GM12878 (cell line): ENCODE data around the gene SYNDIG1. TPM values are rescaled to one million over a fixed set of nuclear protein-coding genes. Genes with fewer than 3 reads are reported as not detected.

ENCODE experiments used
- ATAC-seq: fragments of 200-7000 bp; cut with Tn5 transposase; 3 replicates; pipeline ENCODE4 v1.9.1; 2020; ENCODE audit warnings: mild to moderate bottlenecking, moderate library complexity
- BruUV-seq: library from RNA; stranded (reverse); fragments of 400-500 nt; replicated peaks from 2 replicates; lab custom pipeline; 2021; lab: Mats Ljungman, UMichigan
- CTCF ChIA-PET: fragments of 300-600 bp; sonication (Branson Sonifier 250); formaldehyde crosslinking; extraction: SDS; loops from one replicate; lab custom pipeline; 2021; ENCODE audit warnings: inconsistent platforms; lab: Yijun Ruan, JAX
- POLR2A ChIA-PET: fragments of 350-600 bp; formaldehyde crosslinking; extraction: SDS; loops from one replicate; lab custom pipeline; 2021; ENCODE audit warnings: inconsistent platforms; lab: Charles Lee
- RAD21 ChIA-PET: fragments of 300-600 bp; sonication (Branson Sonifier 250); formaldehyde crosslinking; loops from one replicate; lab custom pipeline; 2023; ENCODE audit warnings: antibody characterized with exemption; ENCODE audit not compliant: unreplicated experiment; lab: Charles Lee
- SMC1A ChIA-PET: fragments of 300-600 bp; sonication (Branson Sonifier 250); formaldehyde crosslinking; loops from one replicate; lab custom pipeline; 2023; ENCODE audit not compliant: unreplicated experiment, uncharacterized antibody; lab: Charles Lee
- DNase-seq: peaks from one replicate; pipeline ENCODE4 v3.0.0-alpha.2; 2011; ENCODE audit warnings: low read depth, low spot score
- FAIRE-seq: peaks from 3 replicates; lab custom pipeline; 2011; peaks lifted over from hg19 to GRCh38; lab: Jason Lieb, UNC
- H2AFZ ChIP-seq: 2 replicates; pipeline ENCODE4 v1.6.0; 2011; ENCODE audit warnings: low read depth, low read length, control low read depth; ENCODE audit not compliant: control insufficient read depth
- H3K27ac ChIP-seq: 2 replicates; pipeline ENCODE4 v1.5.1; 2011; ENCODE audit warnings: control low read depth; ENCODE audit not compliant: control insufficient read depth, insufficient read depth
- H3K27me3 ChIP-seq, 2 experiments: replicated peaks in 1 of 2; 2 replicates each; pipeline versions ENCODE4 v1.6.0 to v1.6.1; 2011; ENCODE audit warnings: low read length in 1 of 2; ENCODE audit not compliant: control insufficient read depth in 2 of 2, insufficient read depth in 2 of 2
- H3K36me3 ChIP-seq, 2 experiments: 2 replicates each; pipeline ENCODE4 v1.5.1; 2011; ENCODE audit warnings: low read length in 1 of 2; ENCODE audit not compliant: control insufficient read depth in 2 of 2, insufficient read depth in 2 of 2
- H3K4me1 ChIP-seq: 2 replicates; pipeline ENCODE4 v1.6.1; 2011; ENCODE audit warnings: mild to moderate bottlenecking, low read length, moderate library complexity, mixed read lengths; ENCODE audit not compliant: control insufficient read depth, insufficient read depth
- H3K4me2 ChIP-seq: 2 replicates; pipeline ENCODE4 v1.6.0; 2011; ENCODE audit warnings: control low read depth; ENCODE audit not compliant: control insufficient read depth, insufficient read depth
- H3K4me3 ChIP-seq: fragments of 200-600 bp; sonication (generic); 2 replicates; pipeline ENCODE4 v1.5.1; 2016
- H3K79me2 ChIP-seq: 2 replicates; pipeline ENCODE4 v1.6.0; 2011; ENCODE audit warnings: low read length; ENCODE audit not compliant: control insufficient read depth, insufficient read depth
- H3K9ac ChIP-seq: 2 replicates; pipeline ENCODE4 v1.8.0; 2011; ENCODE audit warnings: low read length, control low read depth, mixed read lengths; ENCODE audit not compliant: control insufficient read depth, insufficient read depth
- H3K9me3 ChIP-seq: replicated peaks from 3 replicates; pipeline ENCODE4 v1.5.1; 2011; ENCODE audit warnings: mild to moderate bottlenecking, low read length; ENCODE audit not compliant: control insufficient read depth, insufficient read depth
- H4K20me1 ChIP-seq: 2 replicates; pipeline ENCODE4 v1.6.0; 2011; ENCODE audit not compliant: control insufficient read depth, insufficient read depth
- BHLHE40 ChIP-seq, 2 experiments: fragments of 450-650 bp in 1 of 2; IDR thresholded peaks; 2 replicates each; pipeline ENCODE4 v1.6.1; 2011 to 2017; ENCODE audit warnings: low read depth in 2 of 2, borderline replicate concordance in 1 of 2, improper control_type of control experiment in 1 of 2, low read length in 1 of 2, mild to moderate bottlenecking in 1 of 2
- CHD2 ChIP-seq: IDR thresholded peaks from 2 replicates; pipeline ENCODE4 v1.6.1; 2011; ENCODE audit warnings: low read depth, low read length, improper control_type of control experiment, borderline replicate concordance
- EZH2 ChIP-seq: IDR thresholded peaks from 2 replicates; pipeline ENCODE4 v1.6.1; 2012; ENCODE audit warnings: low read depth, mild to moderate bottlenecking, control low read depth, inconsistent platforms, low read length, borderline replicate concordance; ENCODE audit not compliant: control insufficient read depth
- WGBS: methylation state at CpG from one replicate; pipeline ENCODE4 v1.1.6; 2016; ENCODE audit warnings: low lambda C conversion rate; ENCODE audit not compliant: insufficient replicate concordance, insufficient coverage; ENCODE audit errors: missing lambda C conversion rate; 5-methylcytosine and 5-hydroxymethylcytosine counted together
- in situ Hi-C: fragments of 300-500 bp; cut with MboI; formaldehyde crosslinking; loops from 9 replicates; pipeline ENCODE4 v1.14.3; 2018; ENCODE audit warnings: mixed read lengths
- intact Hi-C: fragments of 100-400 bp; cut with micrococcal nuclease; formaldehyde crosslinking; loops from one replicate; pipeline ENCODE4 v1.14.2; 2022; ENCODE audit not compliant: unreplicated experiment
- polyA plus RNA-seq, 11 experiments: library from polyadenylated mRNA; depleted of rRNA in 4 of 11; unstranded in 6 of 11; stranded (reverse) in 5 of 11; fragments of >200 nt; fragmentation: Nextera tagmentation in 4 of 11; fragmentation: Illumina TruSeq in 1 of 11; extraction: Ambion mirVana in 4 of 11; extraction: Trizol in 1 of 11; gene quantifications; 1 replicate in 1 of 11; 2 replicates in 10 of 11; pipeline versions ENCODE4 v1.2.1 to v1.2.3, GENCODE V29; 2011 to 2016; ENCODE audit warnings: inconsistent platforms in 2 of 11, missing spikeins in 2 of 11, low read depth in 1 of 11
- total RNA-seq, 4 experiments: library from RNA; depleted of rRNA in 3 of 4; stranded (reverse); fragments of >200 nt in 3 of 4; fragmentation: Illumina TruSeq in 1 of 4; extraction: Trizol in 1 of 4; gene quantifications; 2 replicates each; pipeline versions ENCODE4 v1.2.1 to v1.2.3, GENCODE V29; 2013 to 2021
- TF ChIP-seq, protein P1 (sequence below): IDR thresholded peaks from 2 replicates; pipeline ENCODE4 v1.6.1; 2011; ENCODE audit warnings: low read depth, low read length, improper control_type of control experiment, borderline replicate concordance
- TF ChIP-seq, protein P2 (sequence below): IDR thresholded peaks from 2 replicates; pipeline ENCODE4 v1.6.1; 2011; ENCODE audit warnings: borderline replicate concordance, low read depth, mild to moderate bottlenecking, moderate library complexity, mixed read lengths, low read length; ENCODE audit not compliant: insufficient read depth; ENCODE audit errors: extremely low read length
- TF ChIP-seq, protein P3 (sequence below): IDR thresholded peaks from 2 replicates; pipeline ENCODE4 v1.6.1; 2012; ENCODE audit warnings: mild to moderate bottlenecking, low read depth, low read length

Gene SYNDIG1
- total and polyA plus RNA-seq, 10 of the 15 experiments (the other 5 are each of a cell fraction or from before 2014, with no cell fraction given) = not detected

DNA sequence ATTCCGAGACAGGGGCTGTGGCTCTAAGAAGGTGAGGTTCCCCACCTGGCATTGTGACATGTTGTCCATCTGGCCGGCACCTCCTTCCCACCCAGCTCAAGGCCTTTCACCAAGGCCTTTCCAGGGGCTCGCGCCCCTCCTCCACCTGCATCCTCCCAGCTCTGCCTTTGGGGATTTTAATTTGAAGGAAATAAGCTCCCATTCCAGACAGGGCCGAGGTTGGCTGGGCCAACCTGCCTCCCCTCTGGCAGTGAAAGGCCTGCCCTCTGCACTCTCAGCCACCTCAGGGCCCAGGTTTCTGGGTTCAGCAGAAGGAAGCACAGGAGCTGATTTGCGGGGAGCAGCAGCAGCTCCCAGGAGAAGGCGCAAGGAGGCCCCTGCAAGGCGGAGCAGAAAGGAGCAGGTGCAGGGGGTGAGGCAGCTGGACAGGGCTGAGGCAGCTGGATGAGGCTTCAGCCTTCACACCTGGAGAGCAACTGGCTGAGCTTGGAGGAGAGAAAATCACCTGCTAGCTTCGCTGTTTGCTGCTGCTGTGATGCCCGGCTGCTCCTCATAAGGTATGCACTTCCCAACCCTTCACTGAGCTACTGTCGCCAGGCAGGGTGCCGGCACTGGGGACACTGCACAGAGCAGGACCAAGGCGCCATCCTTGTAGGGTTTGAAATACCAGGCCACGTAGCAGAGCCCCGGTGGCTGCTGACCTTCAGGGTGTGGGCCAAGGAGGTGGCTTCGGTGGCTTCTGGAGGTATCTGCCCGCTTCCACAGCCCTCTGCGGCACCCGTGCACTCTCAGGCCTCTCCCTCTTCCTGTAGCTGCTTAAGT is 147.0 kb downstream of the SYNDIG1 start:
- ATAC-seq (no peak), FAIRE-seq (no peak), DNase-seq (no peak)
- Histone ChIP-seq H3K9ac (no peak overlapping the region), H3K27me3 (peaks cover 0 to 4% of the 10 kb centered on the region in 2 experiments; a peak in 1 of 4 replicates), H3K9me3 (no peaks in the 10 kb centered on the region), H4K20me1 (no peaks in the 10 kb centered on the region), H3K79me2 (no peaks in the 10 kb centered on the region), H3K27ac (no peak overlapping the region), H3K4me1 (no peaks in the 10 kb centered on the region), H3K4me3 (no peak overlapping the region), H2AFZ (no peak overlapping the region), H3K36me3 (no peaks in the 10 kb centered on the region), H3K4me2 (no peak overlapping the region)
- SMC1A ChIA-PET = interaction anchor here (0.8 kb wide), 1 partner anchor 8 kb away, joined by 3 read pairs; no protein-coding TSS in a partner anchor
- intact Hi-C loops (no loop called here), in situ Hi-C loops (no loop called here)
- POLR2A ChIA-PET = no interaction called here
- TF ChIP-seq CHD2 (no peak), EZH2 (no peak), BHLHE40 (IDR thresholded peaks at IDR 0.05; ENCODE audit: borderline replicate concordance in 1 of 2, low read depth in 2 of 2, low read length in 1 of 2) (no peak)
- TF ChIP-seq, protein P1, sequence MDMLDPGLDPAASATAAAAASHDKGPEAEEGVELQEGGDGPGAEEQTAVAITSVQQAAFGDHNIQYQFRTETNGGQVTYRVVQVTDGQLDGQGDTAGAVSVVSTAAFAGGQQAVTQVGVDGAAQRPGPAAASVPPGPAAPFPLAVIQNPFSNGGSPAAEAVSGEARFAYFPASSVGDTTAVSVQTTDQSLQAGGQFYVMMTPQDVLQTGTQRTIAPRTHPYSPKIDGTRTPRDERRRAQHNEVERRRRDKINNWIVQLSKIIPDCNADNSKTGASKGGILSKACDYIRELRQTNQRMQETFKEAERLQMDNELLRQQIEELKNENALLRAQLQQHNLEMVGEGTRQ = no peak
- TF ChIP-seq, protein P2, sequence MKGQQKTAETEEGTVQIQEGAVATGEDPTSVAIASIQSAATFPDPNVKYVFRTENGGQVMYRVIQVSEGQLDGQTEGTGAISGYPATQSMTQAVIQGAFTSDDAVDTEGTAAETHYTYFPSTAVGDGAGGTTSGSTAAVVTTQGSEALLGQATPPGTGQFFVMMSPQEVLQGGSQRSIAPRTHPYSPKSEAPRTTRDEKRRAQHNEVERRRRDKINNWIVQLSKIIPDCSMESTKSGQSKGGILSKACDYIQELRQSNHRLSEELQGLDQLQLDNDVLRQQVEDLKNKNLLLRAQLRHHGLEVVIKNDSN = no peak
- TF ChIP-seq, protein P3, sequence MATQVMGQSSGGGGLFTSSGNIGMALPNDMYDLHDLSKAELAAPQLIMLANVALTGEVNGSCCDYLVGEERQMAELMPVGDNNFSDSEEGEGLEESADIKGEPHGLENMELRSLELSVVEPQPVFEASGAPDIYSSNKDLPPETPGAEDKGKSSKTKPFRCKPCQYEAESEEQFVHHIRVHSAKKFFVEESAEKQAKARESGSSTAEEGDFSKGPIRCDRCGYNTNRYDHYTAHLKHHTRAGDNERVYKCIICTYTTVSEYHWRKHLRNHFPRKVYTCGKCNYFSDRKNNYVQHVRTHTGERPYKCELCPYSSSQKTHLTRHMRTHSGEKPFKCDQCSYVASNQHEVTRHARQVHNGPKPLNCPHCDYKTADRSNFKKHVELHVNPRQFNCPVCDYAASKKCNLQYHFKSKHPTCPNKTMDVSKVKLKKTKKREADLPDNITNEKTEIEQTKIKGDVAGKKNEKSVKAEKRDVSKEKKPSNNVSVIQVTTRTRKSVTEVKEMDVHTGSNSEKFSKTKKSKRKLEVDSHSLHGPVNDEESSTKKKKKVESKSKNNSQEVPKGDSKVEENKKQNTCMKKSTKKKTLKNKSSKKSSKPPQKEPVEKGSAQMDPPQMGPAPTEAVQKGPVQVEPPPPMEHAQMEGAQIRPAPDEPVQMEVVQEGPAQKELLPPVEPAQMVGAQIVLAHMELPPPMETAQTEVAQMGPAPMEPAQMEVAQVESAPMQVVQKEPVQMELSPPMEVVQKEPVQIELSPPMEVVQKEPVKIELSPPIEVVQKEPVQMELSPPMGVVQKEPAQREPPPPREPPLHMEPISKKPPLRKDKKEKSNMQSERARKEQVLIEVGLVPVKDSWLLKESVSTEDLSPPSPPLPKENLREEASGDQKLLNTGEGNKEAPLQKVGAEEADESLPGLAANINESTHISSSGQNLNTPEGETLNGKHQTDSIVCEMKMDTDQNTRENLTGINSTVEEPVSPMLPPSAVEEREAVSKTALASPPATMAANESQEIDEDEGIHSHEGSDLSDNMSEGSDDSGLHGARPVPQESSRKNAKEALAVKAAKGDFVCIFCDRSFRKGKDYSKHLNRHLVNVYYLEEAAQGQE = no peak
- CTCF ChIA-PET = interaction anchor here (1.0 kb wide), 1 partner anchor 18 kb away, joined by 4 read pairs; no protein-coding TSS in a partner anchor
- WGBS = 52% methylated on average over 17 of the region's 19 CpGs
- no TSS peak for BruUV-seq
- RAD21 ChIA-PET = no interaction called here
